PC-9 (cell line): Measurements from ENCODE around the gene MESP2. TPM values are rescaled to one million over a fixed set of nuclear protein-coding genes. Genes with fewer than 3 reads are reported as not detected.
"Not testable (repeated sequence)": the region's sequence is repeated elsewhere in the genome, so short reads cannot be mapped to it uniquely, and the experiment has no call there.

Experiments
- BruUV-seq: library from RNA; stranded (reverse); fragments of 400-500 nt; replicated peaks from 2 replicates; lab custom pipeline; 2021; lab: Mats Ljungman, UMichigan
- CTCF ChIA-PET: fragments of 300-600 bp; sonication (Branson Sonifier 250); formaldehyde crosslinking; loops from one replicate; lab custom pipeline; 2022; ENCODE audit warnings: antibody characterized with exemption; lab: Charles Lee
- POLR2A ChIA-PET: fragments of 300-600 bp; sonication (Branson Sonifier 250); formaldehyde crosslinking; loops from one replicate; lab custom pipeline; 2022; ENCODE audit warnings: antibody characterized with exemption; ENCODE audit not compliant: unreplicated experiment; lab: Charles Lee
- DNase-seq, 2 experiments: peaks; one replicate each; pipeline versions ENCODE4 v3.0.0 to v3.0.0-alpha.2; 2015 to 2022; ENCODE audit warnings: mixed read lengths in 1 of 2
- H2AFZ ChIP-seq: fragments of 200-600 bp; sonication (generic); 2 replicates; pipeline ENCODE4 v1.8.1; 2017; ENCODE audit warnings: antibody characterized with exemption
- H3F3A ChIP-seq: fragments of 200-600 bp; sonication (generic); 2 replicates; pipeline ENCODE4 v1.8.1; 2017; ENCODE audit warnings: antibody characterized with exemption, mild to moderate bottlenecking, low read depth; ENCODE audit not compliant: insufficient read depth
- H3K27ac ChIP-seq: fragments of 200-600 bp; sonication (generic); 2 replicates; pipeline ENCODE4 v1.6.1; 2016; ENCODE audit warnings: mixed run types
- H3K27me3 ChIP-seq: fragments of 200-600 bp; sonication (generic); 2 replicates; pipeline ENCODE4 v1.6.1; 2016; ENCODE audit warnings: low read depth, mixed run types; ENCODE audit not compliant: insufficient read depth
- H3K36me3 ChIP-seq: fragments of 200-600 bp; sonication (generic); 2 replicates; pipeline ENCODE4 v1.6.1; 2016; ENCODE audit warnings: low read depth, mixed run types
- H3K4me1 ChIP-seq: fragments of 200-600 bp; sonication (generic); replicated peaks from 2 replicates; pipeline ENCODE4 v1.6.1; 2016; ENCODE audit warnings: mixed run types; ENCODE audit not compliant: insufficient read depth
- H3K4me2 ChIP-seq: fragments of 200-600 bp; sonication (generic); 2 replicates; pipeline ENCODE4 v1.6.1; 2017; ENCODE audit warnings: mixed run types
- H3K4me3 ChIP-seq: fragments of 200-600 bp; sonication (generic); 2 replicates; pipeline ENCODE4 v1.6.1; 2016; ENCODE audit warnings: mixed run types
- H3K79me2 ChIP-seq: fragments of 200-600 bp; sonication (generic); 2 replicates; pipeline ENCODE4 v1.6.1; 2017; ENCODE audit warnings: low read depth, mixed run types
- H3K9me2 ChIP-seq: fragments of 200-600 bp; sonication (generic); 2 replicates; pipeline ENCODE4 v1.8.1; 2017; ENCODE audit warnings: mild to moderate bottlenecking; ENCODE audit not compliant: insufficient read depth
- H3K9me3 ChIP-seq: fragments of 200-600 bp; sonication (generic); 2 replicates; pipeline ENCODE4 v1.8.1; 2016; ENCODE audit warnings: low read depth; ENCODE audit not compliant: insufficient read depth
- H4K20me1 ChIP-seq: fragments of 200-600 bp; sonication (generic); 2 replicates; pipeline ENCODE4 v1.8.1; 2017; ENCODE audit not compliant: insufficient read depth
- CTCF ChIP-seq: fragments of 200-600 bp; sonication (generic); conservative IDR thresholded peaks from 2 replicates; pipeline ENCODE4 v1.6.1; 2017; ENCODE audit warnings: mixed run types, antibody characterized with exemption, mild to moderate bottlenecking, moderate library complexity
- EZH2 ChIP-seq: fragments of 200-600 bp; sonication (generic); IDR thresholded peaks from 2 replicates; pipeline ENCODE4 v1.8.0; 2017; ENCODE audit warnings: antibody characterized with exemption, low read depth
- intact Hi-C: fragments of 100-400 bp; cut with micrococcal nuclease; formaldehyde crosslinking; loops from one replicate; pipeline ENCODE4 v1.10.0; 2022; ENCODE audit not compliant: unreplicated experiment
- total RNA-seq: library from RNA; stranded (reverse); gene quantifications from 2 replicates; pipeline ENCODE4 v1.2.3, GENCODE V29; 2021

The MESP2 gene
- total RNA-seq, 1 experiment from 2014 or later: 1.3 TPM

- Histone ChIP-seq H2AFZ (no peak overlapping the region), H4K20me1 (no peaks in the 10 kb centered on the region), H3K36me3 (peaks cover 26% of the 10 kb centered on the region), H3K4me3 (no peak overlapping the region), H3K27me3 (no peaks in the 10 kb centered on the region), H3K79me2 (no peaks in the 10 kb centered on the region), H3F3A (peaks cover 80% of the 10 kb centered on the region), H3K27ac (peak overlapping the region; percentile 96), H3K4me2 (peak overlapping the region; percentile 51), H3K9me2 (no peaks in the 10 kb centered on the region), H3K9me3 (no peaks in the 10 kb centered on the region), H3K4me1 (peaks cover 61% of the 10 kb centered on the region)
- intact Hi-C loops: loop anchor here (1.0 to 2.0 kb wide), 2 partner anchors 35 to 51 kb away; no protein-coding TSS in a partner anchor
- POLR2A ChIA-PET: no interaction called here
- CTCF ChIA-PET: interaction anchor here (1.6 kb wide), 1 partner anchor 25 kb away, joined by 6 read pairs; no protein-coding TSS in a partner anchor
- no TSS peak for BruUV-seq
- DNase-seq: peak in 1 of 2 experiments; percentile 81
- no peak for TF ChIP-seq CTCF
- TF ChIP-seq EZH2: no peak
Observed at GRCh38 chr15:89785774-89786140, 9.6 kb downstream of the MESP2 start.

DNA sequence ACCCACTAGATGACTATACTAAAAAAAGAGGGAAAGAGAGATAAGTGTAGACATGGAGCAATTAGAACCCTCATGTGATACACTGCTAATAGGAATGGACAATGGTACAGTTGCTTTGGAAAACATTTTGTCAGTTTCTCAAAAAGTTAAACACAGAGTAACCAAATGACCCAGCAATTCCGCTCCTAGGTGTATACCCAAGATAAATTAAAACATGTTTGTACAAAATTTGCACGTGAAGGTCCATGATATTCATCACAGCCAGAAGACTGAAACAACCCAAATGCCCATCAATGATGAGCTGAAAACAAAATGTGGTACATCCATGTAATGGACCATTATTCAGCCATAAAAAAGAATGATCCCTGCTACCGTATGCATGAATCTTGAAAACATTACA lies 11.8 kb downstream of the MESP2 start:
- no peak overlapping the region for H2AFZ ChIP-seq
- peak overlapping the region; percentile 96 for H3K27ac ChIP-seq
- BruUV-seq: no TSS peak
- H3K9me2 ChIP-seq: no peaks in the 10 kb centered on the region
- H3K4me3 ChIP-seq: no peak overlapping the region
- no peaks in the 10 kb centered on the region for H3K9me3 ChIP-seq
- no peaks in the 10 kb centered on the region for H3K79me2 ChIP-seq
- ChIA-PET POLR2A (no interaction called here), CTCF (no interaction called here)
- no peaks in the 10 kb centered on the region for H4K20me1 ChIP-seq
- no peaks in the 10 kb centered on the region for H3K27me3 ChIP-seq
- peaks cover 39% of the 10 kb centered on the region for H3K4me1 ChIP-seq
- peaks cover 41% of the 10 kb centered on the region for H3K36me3 ChIP-seq
- H3F3A ChIP-seq: peaks cover 72% of the 10 kb centered on the region
- no peak overlapping the region for H3K4me2 ChIP-seq
- DNase-seq: no peak
- TF ChIP-seq EZH2: no peak
- TF ChIP-seq CTCF: no peak
- intact Hi-C loops: no loop called here

DNA sequence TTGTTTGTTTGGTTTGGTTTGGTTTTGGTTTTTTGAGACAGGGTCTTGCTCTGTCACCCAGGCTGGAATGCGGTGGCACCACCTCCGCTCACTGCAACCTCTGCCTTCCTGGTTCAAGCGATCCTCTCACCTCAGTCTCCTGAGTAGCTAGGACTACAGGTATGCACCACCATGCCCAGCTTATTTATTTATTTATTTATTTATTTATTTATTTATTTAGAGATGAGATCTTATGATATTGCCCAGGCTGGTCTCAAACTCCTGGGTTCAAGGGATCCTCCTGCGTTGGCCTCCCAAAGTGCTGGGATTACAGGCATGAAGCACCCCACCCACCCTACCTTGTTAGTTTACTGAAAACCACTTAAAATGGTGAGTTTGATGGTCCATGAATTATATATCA lies 12.5 kb downstream of the MESP2 start:
- intact Hi-C loops, CTCF ChIA-PET, H3K4me2 ChIP-seq, H3K9me3 ChIP-seq, H3K9me2 ChIP-seq, H2AFZ ChIP-seq, DNase-seq, H3K79me2 ChIP-seq, BruUV-seq, H4K20me1 ChIP-seq, H3K27me3 ChIP-seq, H3K4me3 ChIP-seq, POLR2A ChIA-PET: not testable (repeated sequence)
- Histone ChIP-seq H3K36me3 (peaks cover 44% of the 10 kb centered on the region), H3F3A (peaks cover 67% of the 10 kb centered on the region), H3K4me1 (peaks cover 33% of the 10 kb centered on the region), H3K27ac (0 out of 2 replicates have a peak overlapping the region, but pooled peaks have one; percentile 96)

- no peaks in the 10 kb centered on the region for H4K20me1 ChIP-seq
- CTCF ChIA-PET: no interaction called here
- intact Hi-C loops: no loop called here
Observed at GRCh38 chr15:89790206-89790605, 14.1 kb downstream of the MESP2 start.

More at GRCh38 chr15:89790206-89790605, 14.1 kb downstream of the MESP2 start:
- no peak overlapping the region for H2AFZ ChIP-seq
- no peaks in the 10 kb centered on the region for H3K9me3 ChIP-seq
- no peaks in the 10 kb centered on the region for H3K9me2 ChIP-seq
- no peak for DNase-seq
- peaks cover 43% of the 10 kb centered on the region for H3K36me3 ChIP-seq
- peaks cover 23% of the 10 kb centered on the region for H3K4me1 ChIP-seq
- TF ChIP-seq CTCF (no peak), EZH2 (no peak)
- peak overlapping the region; percentile 0; the same call in 1 of the 2 replicates for H3K27ac ChIP-seq
- no peak overlapping the region for H3K4me2 ChIP-seq
- BruUV-seq: no TSS peak
- no peaks in the 10 kb centered on the region for H3K27me3 ChIP-seq
- no peaks in the 10 kb centered on the region for H3K79me2 ChIP-seq
- H3K4me3 ChIP-seq: no peak overlapping the region
- POLR2A ChIA-PET: no interaction called here
- peaks cover 61% of the 10 kb centered on the region for H3F3A ChIP-seq
